Smooth muscle cell (in vitro differentiated cells): ENCODE measurements around the gene CRYM. TPM values are rescaled to one million over a fixed set of nuclear protein-coding genes. Genes with fewer than 3 reads are reported as not detected.

Source experiments
- DNase-seq: peaks from one replicate; lab custom pipeline; 2025; ENCODE audit not compliant: unreplicated experiment; lab: John Stamatoyannopoulos, UW
- H2AFZ ChIP-seq: fragments of 200-600 bp; sonication (generic); 2 replicates; pipeline ENCODE4 v1.6.0; 2016; ENCODE audit warnings: antibody characterized with exemption, low read depth, mild to moderate bottlenecking
- H3F3A ChIP-seq: fragments of 200-600 bp; sonication (generic); 2 replicates; pipeline ENCODE4 v1.6.0; 2017; ENCODE audit warnings: antibody characterized with exemption, low read depth
- H3K27ac ChIP-seq: fragments of 200-600 bp; sonication (generic); 2 replicates; pipeline ENCODE4 v1.5.1; 2016; ENCODE audit warnings: low read depth, mild to moderate bottlenecking
- H3K27me3 ChIP-seq: fragments of 200-600 bp; sonication (generic); 2 replicates; pipeline ENCODE4 v1.6.1; 2016; ENCODE audit warnings: low read depth, mild to moderate bottlenecking
- H3K36me3 ChIP-seq: fragments of 200-600 bp; sonication (generic); 2 replicates; pipeline ENCODE4 v1.5.1; 2016; ENCODE audit warnings: low read depth
- H3K4me1 ChIP-seq: fragments of 200-600 bp; sonication (generic); 2 replicates; pipeline ENCODE4 v1.5.1; 2016; ENCODE audit warnings: low read depth
- H3K4me2 ChIP-seq: fragments of 200-600 bp; sonication (generic); 2 replicates; pipeline ENCODE4 v1.6.0; 2016; ENCODE audit warnings: mild to moderate bottlenecking
- H3K4me3 ChIP-seq: fragments of 200-600 bp; sonication (generic); 2 replicates; pipeline ENCODE4 v1.5.1; 2016; ENCODE audit warnings: mild to moderate bottlenecking
- H3K79me2 ChIP-seq: fragments of 200-600 bp; sonication (generic); 2 replicates; pipeline ENCODE4 v1.6.0; 2016; ENCODE audit warnings: low read depth, mild to moderate bottlenecking
- H3K9ac ChIP-seq: fragments of 200-600 bp; sonication (generic); 2 replicates; pipeline ENCODE4 v1.6.0; 2016; ENCODE audit warnings: low read depth
- H3K9me3 ChIP-seq: fragments of 200-600 bp; sonication (generic); replicated peaks from 2 replicates; pipeline ENCODE4 v1.5.1; 2016; ENCODE audit warnings: low read depth
- H4K20me1 ChIP-seq: fragments of 200-600 bp; sonication (generic); 2 replicates; pipeline ENCODE4 v1.6.0; 2016; ENCODE audit warnings: low read depth
- WGBS: methylation state at CpG from one replicate; pipeline ENCODE4 v1.1.7; 2016; ENCODE audit warnings: low lambda C conversion rate; 5-methylcytosine and 5-hydroxymethylcytosine counted together
- polyA plus RNA-seq: library from polyadenylated mRNA; unstranded; fragments of >200 nt; fragmentation: Nextera tagmentation; extraction: Ambion mirVana; gene quantifications from 2 replicates; pipeline ENCODE4 v1.2.1, GENCODE V29; 2016
- total RNA-seq: library from RNA; depleted of rRNA; stranded (reverse); fragments of >200 nt; gene quantifications from 2 replicates; pipeline ENCODE4 v1.2.3, GENCODE V29; 2014
- TF ChIP-seq, protein P1 (sequence below): fragments of 200-600 bp; sonication (generic); IDR thresholded peaks from 2 replicates; pipeline ENCODE4 v1.5.1; 2017; ENCODE audit warnings: borderline replicate concordance, mild to moderate bottlenecking, antibody characterized with exemption; ENCODE audit not compliant: insufficient read depth, poor library complexity, severe bottlenecking

CRYM gene
- total and polyA plus RNA-seq, 2 experiments from 2014 or later: not detected

DNA sequence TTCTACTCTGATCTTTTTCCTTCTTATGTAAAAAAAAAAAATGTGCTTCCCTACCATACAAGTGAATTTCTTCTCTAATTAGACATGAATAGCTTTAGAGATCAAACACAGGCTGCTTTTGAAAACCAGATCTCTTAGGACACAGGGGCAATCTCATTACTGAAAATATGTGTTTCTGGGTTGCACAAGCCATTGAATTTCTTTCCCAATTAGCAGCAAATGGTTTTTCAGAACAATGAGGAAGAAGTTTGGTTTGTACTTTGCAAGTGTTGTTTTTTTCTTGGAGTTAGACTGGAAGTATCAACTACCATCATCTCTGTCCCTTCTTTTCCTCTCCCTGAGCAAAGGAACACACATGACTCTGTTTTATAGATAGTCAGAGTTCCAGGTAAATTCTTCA lies 50.2 kb downstream of the CRYM start:
- Histone ChIP-seq H4K20me1 (no peaks in the 10 kb centered on the region), H3K4me1 (peaks cover 3% of the 10 kb centered on the region), H2AFZ (no peak overlapping the region), H3K9ac (no peak overlapping the region), H3K36me3 (no peaks in the 10 kb centered on the region), H3K79me2 (no peaks in the 10 kb centered on the region), H3K4me2 (no peak overlapping the region), H3K27ac (no peak overlapping the region), H3F3A (no peaks in the 10 kb centered on the region), H3K27me3 (peaks cover 13% of the 10 kb centered on the region), H3K9me3 (no peaks in the 10 kb centered on the region), H3K4me3 (no peak overlapping the region)
- no peak for DNase-seq
- TF ChIP-seq, protein P1, sequence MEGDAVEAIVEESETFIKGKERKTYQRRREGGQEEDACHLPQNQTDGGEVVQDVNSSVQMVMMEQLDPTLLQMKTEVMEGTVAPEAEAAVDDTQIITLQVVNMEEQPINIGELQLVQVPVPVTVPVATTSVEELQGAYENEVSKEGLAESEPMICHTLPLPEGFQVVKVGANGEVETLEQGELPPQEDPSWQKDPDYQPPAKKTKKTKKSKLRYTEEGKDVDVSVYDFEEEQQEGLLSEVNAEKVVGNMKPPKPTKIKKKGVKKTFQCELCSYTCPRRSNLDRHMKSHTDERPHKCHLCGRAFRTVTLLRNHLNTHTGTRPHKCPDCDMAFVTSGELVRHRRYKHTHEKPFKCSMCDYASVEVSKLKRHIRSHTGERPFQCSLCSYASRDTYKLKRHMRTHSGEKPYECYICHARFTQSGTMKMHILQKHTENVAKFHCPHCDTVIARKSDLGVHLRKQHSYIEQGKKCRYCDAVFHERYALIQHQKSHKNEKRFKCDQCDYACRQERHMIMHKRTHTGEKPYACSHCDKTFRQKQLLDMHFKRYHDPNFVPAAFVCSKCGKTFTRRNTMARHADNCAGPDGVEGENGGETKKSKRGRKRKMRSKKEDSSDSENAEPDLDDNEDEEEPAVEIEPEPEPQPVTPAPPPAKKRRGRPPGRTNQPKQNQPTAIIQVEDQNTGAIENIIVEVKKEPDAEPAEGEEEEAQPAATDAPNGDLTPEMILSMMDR: no peak

DNA sequence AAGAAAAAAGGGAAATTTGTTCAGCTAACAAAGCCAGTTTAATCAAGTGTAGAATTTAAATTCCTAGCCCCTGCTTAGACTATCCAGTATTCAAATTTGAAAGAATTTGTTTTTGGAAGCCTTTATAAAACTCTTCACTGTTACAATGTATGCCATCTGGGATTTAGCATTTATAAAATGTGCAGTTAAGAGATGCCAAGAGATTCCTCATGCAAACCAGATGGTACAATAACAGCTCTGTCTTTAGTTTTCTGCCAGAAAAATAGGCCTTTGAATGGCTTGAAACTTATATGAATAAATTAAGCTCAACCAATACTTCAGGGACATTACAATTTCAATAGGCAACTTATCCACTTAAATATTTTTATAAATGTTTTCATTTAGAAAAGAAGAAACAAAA lies 51.3 kb downstream of the CRYM start:
- Histone ChIP-seq H3K9ac (no peak overlapping the region), H3K4me3 (no peak overlapping the region), H3K27me3 (peaks cover 13% of the 10 kb centered on the region)

DNA sequence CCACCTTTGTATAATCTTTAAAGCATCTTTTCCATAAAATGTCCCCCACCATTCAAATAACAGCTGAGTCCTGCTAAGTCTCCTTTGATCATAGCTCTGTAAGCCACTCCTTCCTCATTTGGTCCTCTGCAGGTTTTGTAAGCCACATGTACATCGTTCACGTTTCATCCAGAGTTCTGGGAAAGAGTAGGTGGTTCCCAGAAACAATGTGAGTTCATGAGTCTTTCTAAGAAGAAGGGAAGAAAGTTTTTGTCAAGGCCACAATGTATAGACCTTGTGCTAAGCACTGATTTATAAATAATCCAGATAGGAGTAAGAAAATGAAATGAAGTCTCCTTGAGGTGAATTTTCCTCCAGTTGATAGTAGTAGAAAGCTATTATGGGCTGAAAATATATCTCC lies 53.3 kb downstream of the CRYM start:
- Histone ChIP-seq H3K27me3 (peaks cover 20% of the 10 kb centered on the region), H2AFZ (no peak overlapping the region)
- WGBS: 90% methylated on average over 2 of the region's 2 CpGs

More for the DNA sequence above, 51.3 kb downstream of the CRYM start:
- no peaks in the 10 kb centered on the region for H3K79me2 ChIP-seq
- no peak overlapping the region for H3K27ac ChIP-seq
- no peaks in the 10 kb centered on the region for H4K20me1 ChIP-seq
- no peaks in the 10 kb centered on the region for H3F3A ChIP-seq
- no peaks in the 10 kb centered on the region for H3K9me3 ChIP-seq
- no peak overlapping the region for H3K4me2 ChIP-seq
- H3K4me1 ChIP-seq: peaks cover 7% of the 10 kb centered on the region
- no peak for DNase-seq
- H2AFZ ChIP-seq: no peak overlapping the region
- TF ChIP-seq, protein P1: no peak
- no peaks in the 10 kb centered on the region for H3K36me3 ChIP-seq

DNA sequence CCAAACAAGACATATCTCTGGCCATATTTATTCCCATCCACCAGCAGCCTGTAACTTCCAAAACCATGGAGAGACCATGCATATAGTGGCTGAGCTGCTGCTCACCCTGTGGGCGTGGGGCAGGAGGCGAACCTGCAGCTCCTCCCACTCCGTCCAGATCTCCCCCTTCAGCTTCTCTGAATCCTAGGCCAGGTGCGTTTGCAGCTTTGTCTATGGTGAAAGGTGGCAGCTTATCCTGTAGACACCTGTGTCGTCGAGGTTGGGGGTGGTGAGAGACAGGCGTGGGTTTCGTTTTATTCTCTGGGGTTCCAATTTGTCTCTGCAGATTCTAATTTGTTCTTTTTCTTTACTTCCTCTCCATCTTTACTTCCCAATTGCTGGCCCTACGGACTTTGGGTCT lies 54.3 kb downstream of the CRYM start:
- 77% methylated on average over 9 of the region's 9 CpGs for WGBS
- Histone ChIP-seq H3K27ac (no peak overlapping the region), H2AFZ (no peak overlapping the region), H3K4me3 (no peak overlapping the region), H3K9ac (no peak overlapping the region), H3K79me2 (no peaks in the 10 kb centered on the region), H3K9me3 (no peaks in the 10 kb centered on the region), H3K36me3 (no peaks in the 10 kb centered on the region), H3K4me1 (peaks cover 7% of the 10 kb centered on the region), H3K27me3 (peaks cover 25% of the 10 kb centered on the region), H3K4me2 (no peak overlapping the region), H3F3A (no peaks in the 10 kb centered on the region), H4K20me1 (no peaks in the 10 kb centered on the region)
- TF ChIP-seq, protein P1: no peak
- DNase-seq: no peak

More for the DNA sequence above, 53.3 kb downstream of the CRYM start:
- H3K27ac ChIP-seq: no peak overlapping the region
- no peaks in the 10 kb centered on the region for H4K20me1 ChIP-seq
- H3K4me2 ChIP-seq: no peak overlapping the region
- TF ChIP-seq, protein P1: no peak
- H3F3A ChIP-seq: no peaks in the 10 kb centered on the region
- no peak overlapping the region for H3K9ac ChIP-seq
- H3K4me1 ChIP-seq: peaks cover 7% of the 10 kb centered on the region
- H3K79me2 ChIP-seq: no peaks in the 10 kb centered on the region
- H3K36me3 ChIP-seq: no peaks in the 10 kb centered on the region
- no peak for DNase-seq
- H3K9me3 ChIP-seq: no peaks in the 10 kb centered on the region
- H3K4me3 ChIP-seq: no peak overlapping the region
